Fibroblast of pulmonary artery (primary cell): ENCODE data around the gene CHID1.

Experiments
- DNase-seq: peaks from one replicate; pipeline ENCODE4 v3.0.0-alpha.2; 2010; ENCODE audit warnings: low read depth
- H3K4me3 ChIP-seq: replicated peaks from 2 replicates; pipeline ENCODE4 v1.5.1; 2011; ENCODE audit warnings: low read depth, mild to moderate bottlenecking, control low read depth, low read length, moderate library complexity
- CTCF ChIP-seq: IDR thresholded peaks from 2 replicates; pipeline ENCODE4 v1.5.1; 2011; ENCODE audit warnings: mild to moderate bottlenecking, control low read depth, low read length, inconsistent platforms; ENCODE audit errors: missing control alignments

The CHID1 gene

GRCh38 chr11:917426-917825 lies 6.8 kb upstream of the CHID1 start:
- no peak for TF ChIP-seq CTCF
- H3K4me3 ChIP-seq: no peak overlapping the region
- no peak for DNase-seq

DNA sequence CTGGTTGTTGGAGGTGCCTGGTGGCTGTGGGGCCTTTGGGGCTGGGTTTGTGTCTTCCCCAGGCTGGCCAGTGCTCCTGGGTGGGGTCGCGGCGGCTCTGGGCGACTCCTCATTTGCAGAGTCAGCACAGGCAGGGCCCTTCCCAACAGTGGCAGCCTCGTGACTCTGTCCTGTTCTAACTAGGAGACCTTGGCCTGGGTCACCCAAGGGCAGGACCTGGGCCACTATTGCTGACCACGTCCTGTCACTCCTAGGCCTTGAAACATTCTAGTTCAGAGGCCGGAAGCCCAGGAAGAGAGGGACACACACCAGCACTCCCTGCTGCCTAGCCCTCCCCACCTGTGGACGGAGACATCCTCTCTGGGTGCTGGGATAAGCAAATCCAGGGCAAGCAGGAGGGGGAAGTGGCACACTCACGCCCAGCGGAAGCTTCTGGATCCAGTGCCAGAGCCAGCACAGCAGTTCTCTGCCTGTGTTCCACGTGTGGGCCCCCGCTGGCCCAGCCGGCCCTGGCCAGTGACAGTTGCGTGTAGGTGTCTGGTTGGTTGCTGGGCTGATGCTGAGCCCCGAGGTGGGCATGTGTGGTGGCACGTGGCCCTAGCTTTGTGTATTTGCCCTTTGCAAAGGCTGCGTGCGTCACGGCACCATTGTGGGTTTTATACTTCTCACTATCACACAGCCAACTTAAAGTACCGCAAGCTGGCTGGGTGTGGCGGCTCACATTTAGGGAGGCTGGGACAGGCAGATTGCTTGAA lies 4.3 kb upstream of the CHID1 start:
- H3K4me3 ChIP-seq: no peak overlapping the region
- DNase-seq: no peak
- TF ChIP-seq CTCF: no peak

- TF ChIP-seq CTCF: no peak
- no peak for DNase-seq
- H3K4me3 ChIP-seq: no peak overlapping the region
These were observed 3.6 kb upstream of the CHID1 start for GRCh38 chr11:914204-914603.

DNA sequence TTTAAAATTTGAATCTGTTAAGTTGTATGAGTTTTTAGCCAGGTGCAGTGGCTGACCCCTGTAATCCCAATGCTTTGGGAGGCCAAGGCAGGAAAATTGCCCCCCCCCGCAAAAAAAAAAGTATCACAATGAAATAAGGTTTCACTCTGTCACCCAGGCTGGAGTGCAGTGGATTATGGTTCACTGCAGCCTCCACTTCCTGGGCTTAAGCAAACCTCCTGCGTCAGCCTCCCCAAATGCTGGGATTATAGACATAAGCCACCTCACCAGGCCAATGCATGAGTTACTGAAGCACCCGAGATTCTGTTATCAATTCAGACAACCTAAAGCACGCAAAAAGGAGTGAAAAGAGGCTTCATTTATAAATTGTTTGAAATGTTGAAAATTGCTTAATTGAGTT lies 2.4 kb upstream of the CHID1 start:
- no peak for TF ChIP-seq CTCF
- no peak for DNase-seq
- H3K4me3 ChIP-seq: no peak overlapping the region

DNA sequence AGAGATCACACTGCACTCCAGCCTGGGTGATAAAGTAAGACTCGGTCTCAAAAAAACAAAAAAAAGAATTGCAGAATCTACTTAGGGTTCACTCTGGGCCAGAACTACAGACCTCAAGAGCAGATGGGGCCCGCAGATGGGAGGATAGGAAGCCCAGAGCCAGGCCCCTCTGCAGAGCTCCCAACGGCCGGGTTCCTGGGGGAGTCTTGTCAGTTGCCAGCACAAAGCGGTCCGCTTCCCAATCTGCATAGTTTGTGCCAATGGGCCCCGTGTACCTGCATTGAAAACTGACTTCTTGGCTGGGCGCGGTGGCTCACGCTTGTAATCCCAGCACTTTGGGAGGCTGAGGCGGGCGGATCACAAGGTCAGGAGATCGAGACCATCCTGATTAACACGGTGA lies 1.7 kb upstream of the CHID1 start:
- H3K4me3 ChIP-seq: no peak overlapping the region
- DNase-seq: no peak
- no peak for TF ChIP-seq CTCF

GRCh38 chr11:911890-912219 lies 1.2 kb upstream of the CHID1 start:
- H3K4me3 ChIP-seq: no peak overlapping the region
- DNase-seq: no peak
- no peak for TF ChIP-seq CTCF
